ENCODE measurements around the gene GNG10.

DNA sequence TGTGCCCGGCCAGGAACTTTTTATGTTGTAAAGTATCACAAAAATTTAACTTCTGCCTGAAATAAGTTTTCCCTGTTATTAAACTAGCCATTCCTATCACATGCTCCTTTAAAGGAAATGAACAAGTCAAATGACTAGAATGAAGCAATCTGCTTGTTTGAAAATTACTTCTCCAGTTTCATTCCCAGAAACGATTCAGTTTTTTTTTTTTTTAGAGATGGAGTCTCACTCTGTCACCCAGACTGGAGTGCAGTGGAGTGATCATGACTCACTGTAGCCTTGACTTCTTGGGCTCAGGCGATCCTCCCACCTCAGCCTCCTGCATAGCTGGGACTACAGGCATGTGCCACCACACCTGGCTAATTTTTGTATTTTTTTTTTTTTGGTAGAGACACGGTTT lies 13.3 kb upstream of the GNG10 start:
- TF ChIP-seq MAFK (IDR thresholded peaks at IDR 0.05; ENCODE audit: low read depth, low read length): no peak
- no peak for TF ChIP-seq CHD1 (IDR thresholded peaks at IDR 0.05; ENCODE audit: low read depth, low read length)
- TF ChIP-seq, protein P1, sequence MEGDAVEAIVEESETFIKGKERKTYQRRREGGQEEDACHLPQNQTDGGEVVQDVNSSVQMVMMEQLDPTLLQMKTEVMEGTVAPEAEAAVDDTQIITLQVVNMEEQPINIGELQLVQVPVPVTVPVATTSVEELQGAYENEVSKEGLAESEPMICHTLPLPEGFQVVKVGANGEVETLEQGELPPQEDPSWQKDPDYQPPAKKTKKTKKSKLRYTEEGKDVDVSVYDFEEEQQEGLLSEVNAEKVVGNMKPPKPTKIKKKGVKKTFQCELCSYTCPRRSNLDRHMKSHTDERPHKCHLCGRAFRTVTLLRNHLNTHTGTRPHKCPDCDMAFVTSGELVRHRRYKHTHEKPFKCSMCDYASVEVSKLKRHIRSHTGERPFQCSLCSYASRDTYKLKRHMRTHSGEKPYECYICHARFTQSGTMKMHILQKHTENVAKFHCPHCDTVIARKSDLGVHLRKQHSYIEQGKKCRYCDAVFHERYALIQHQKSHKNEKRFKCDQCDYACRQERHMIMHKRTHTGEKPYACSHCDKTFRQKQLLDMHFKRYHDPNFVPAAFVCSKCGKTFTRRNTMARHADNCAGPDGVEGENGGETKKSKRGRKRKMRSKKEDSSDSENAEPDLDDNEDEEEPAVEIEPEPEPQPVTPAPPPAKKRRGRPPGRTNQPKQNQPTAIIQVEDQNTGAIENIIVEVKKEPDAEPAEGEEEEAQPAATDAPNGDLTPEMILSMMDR (conservative IDR thresholded peaks at IDR 0.05; ENCODE audit: low read depth, low read length): no peak
- no peak for TF ChIP-seq ELK1 (IDR thresholded peaks at IDR 0.05; ENCODE audit: borderline replicate concordance, low read depth, low read length)
- TF ChIP-seq POLR2A (IDR thresholded peaks at IDR 0.05; ENCODE audit: low read depth, low read length): no peak
- no peak for TF ChIP-seq RAD21 (IDR thresholded peaks at IDR 0.05; ENCODE audit: low read length)
- TF ChIP-seq, protein P2, sequence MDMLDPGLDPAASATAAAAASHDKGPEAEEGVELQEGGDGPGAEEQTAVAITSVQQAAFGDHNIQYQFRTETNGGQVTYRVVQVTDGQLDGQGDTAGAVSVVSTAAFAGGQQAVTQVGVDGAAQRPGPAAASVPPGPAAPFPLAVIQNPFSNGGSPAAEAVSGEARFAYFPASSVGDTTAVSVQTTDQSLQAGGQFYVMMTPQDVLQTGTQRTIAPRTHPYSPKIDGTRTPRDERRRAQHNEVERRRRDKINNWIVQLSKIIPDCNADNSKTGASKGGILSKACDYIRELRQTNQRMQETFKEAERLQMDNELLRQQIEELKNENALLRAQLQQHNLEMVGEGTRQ (IDR thresholded peaks at IDR 0.05; ENCODE audit: low read depth, low read length): no peak
- TF ChIP-seq NFE2L2 (IDR thresholded peaks at IDR 0.05; ENCODE audit: low read depth, low read length): no peak
- no peak for TF ChIP-seq MAZ (IDR thresholded peaks at IDR 0.05; ENCODE audit: borderline replicate concordance, low read depth, low read length)
- no peak for TF ChIP-seq FOS (IDR thresholded peaks at IDR 0.05; ENCODE audit: low read depth, low read length)
- TF ChIP-seq RCOR1 (IDR thresholded peaks at IDR 0.05; ENCODE audit: insufficient replicate concordance, low read length): no peak
- no peak for TF ChIP-seq MXI1 (IDR thresholded peaks at IDR 0.05; ENCODE audit: borderline replicate concordance, low read depth, low read length)
- no peak for TF ChIP-seq RFX5 (IDR thresholded peaks at IDR 0.05; ENCODE audit: low read depth, low read length)
- no peak for TF ChIP-seq SMC3 (IDR thresholded peaks at IDR 0.05; ENCODE audit: low read depth, low read length)

Measured in IMR-90 (cell line).